Measurements from ENCODE around the gene CSNK1E.

Gene CSNK1E

DNA sequence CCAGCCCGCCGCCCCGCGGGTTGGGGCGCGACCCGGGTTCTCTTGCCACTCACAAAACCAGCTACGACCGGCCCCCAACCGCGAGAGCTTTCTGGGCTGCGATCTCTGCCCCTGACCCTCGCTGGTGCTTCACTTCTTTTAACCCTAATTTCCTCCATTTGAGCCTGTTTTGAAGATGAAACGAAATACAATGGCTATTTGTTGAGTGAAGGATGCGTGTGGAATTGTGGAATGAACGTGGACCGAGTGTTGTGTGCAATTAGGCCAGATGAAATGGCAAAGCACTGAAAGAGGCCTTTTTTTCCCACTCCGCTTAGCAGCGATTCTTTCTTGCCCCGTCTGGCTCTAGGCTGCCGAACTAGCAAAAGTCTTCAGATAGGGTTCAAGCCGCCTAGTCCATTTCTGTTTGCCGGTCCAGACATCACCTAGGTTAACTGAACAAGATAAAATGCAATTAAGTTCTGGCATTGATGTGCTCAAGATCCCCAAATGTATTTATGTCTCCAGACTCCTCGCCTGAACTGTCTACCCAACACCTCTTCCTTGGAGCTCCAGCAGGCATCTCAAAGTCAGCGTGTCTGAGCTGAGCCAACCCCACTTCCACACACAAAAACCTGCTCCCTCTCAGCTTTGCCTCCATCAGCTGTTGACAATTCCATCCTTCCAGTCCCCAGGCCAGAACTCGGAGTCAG lies 44.0 kb downstream of the CSNK1E start:
- no peak for DNase-seq (ENCODE audit: low spot score)

DNA sequence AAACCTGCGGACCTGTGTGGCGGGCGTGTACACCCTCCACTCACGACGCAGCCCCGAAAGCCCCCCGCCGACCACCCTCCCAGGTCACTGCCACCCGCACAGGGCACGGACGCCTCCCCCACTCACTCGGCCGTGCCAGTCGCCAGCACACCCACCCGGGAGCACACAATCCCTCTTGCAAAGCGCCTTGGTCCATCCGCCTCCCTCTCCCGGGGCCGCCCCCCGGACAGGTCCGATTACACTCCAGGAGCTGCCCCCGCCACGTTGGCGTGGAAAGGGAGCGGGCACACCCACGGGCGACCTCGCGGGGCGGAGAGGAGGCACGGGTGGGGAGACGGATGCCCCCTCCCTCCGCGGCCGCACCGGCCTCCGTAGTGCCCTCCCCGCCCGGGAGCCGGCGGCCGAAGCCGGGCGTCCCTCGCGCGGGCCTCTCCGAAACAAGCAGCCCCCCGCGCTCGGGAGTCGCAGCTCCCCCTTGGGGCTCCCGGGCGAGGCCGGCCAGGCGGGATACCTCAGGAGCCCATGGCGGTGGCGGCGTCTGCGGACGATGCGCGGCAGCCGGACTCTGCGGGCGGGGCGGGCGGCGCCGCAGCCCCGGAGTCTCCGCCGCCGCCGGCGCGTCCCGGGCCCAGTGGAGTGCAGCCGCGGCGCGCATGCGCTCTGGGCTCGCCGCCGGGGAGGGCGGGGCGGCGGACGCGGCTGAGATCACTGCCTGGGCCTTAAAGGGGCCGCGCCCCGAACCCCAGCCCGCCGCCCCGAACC lies 44.7 kb downstream of the CSNK1E start, which contains the start of gene TMEM184B:
TMEM184B (minus strand) TSS at position 638 of the 762 bp plus-strand sequence. CDS start 25,049 bp downstream, outside the sequence.
- peak; percentile 98 for DNase-seq (ENCODE audit: low spot score)

DNA sequence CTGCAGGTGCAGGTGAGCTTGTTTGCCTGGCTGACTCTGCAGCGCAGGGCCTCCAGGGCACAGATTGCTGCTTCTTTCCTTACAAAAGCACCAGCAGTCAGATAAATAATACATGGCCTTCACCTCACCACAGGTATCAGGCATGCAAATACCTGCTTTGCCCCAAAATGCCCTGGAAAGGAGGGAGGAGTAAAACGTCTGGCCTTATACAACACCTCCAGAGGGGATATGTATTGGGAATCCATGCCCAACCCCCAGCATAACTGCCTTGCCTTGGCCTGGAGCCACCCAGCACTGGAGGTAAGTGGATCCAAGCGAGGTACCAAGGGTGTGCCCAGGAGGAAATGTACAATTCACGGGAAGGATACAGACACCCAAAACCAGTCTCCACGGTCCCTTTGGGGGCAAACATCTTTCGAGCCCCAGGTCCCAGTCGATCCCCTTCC lies 45.3 kb downstream of the CSNK1E start:
- no peak for DNase-seq (ENCODE audit: low spot score)

DNA sequence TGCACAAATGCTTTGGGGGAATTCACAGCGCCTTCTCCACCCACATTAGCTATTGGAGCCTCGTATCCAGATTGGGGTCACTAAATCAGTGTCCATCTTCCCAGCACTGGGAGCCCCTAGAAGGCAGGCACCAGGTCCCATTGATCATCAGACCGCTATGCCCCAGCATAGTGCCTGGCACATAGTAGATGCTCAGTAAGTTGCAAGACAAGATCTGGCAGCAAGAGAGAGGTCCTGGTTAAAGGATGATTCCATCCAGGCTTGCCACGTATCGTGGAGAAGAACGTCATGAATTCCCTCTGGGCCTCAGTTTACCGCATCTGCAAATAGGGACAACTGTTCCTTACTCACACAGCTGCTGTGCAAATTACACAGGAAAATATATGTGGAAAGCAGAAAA lies 46.1 kb downstream of the CSNK1E start:
- DNase-seq (ENCODE audit: low spot score) = no peak

DNA sequence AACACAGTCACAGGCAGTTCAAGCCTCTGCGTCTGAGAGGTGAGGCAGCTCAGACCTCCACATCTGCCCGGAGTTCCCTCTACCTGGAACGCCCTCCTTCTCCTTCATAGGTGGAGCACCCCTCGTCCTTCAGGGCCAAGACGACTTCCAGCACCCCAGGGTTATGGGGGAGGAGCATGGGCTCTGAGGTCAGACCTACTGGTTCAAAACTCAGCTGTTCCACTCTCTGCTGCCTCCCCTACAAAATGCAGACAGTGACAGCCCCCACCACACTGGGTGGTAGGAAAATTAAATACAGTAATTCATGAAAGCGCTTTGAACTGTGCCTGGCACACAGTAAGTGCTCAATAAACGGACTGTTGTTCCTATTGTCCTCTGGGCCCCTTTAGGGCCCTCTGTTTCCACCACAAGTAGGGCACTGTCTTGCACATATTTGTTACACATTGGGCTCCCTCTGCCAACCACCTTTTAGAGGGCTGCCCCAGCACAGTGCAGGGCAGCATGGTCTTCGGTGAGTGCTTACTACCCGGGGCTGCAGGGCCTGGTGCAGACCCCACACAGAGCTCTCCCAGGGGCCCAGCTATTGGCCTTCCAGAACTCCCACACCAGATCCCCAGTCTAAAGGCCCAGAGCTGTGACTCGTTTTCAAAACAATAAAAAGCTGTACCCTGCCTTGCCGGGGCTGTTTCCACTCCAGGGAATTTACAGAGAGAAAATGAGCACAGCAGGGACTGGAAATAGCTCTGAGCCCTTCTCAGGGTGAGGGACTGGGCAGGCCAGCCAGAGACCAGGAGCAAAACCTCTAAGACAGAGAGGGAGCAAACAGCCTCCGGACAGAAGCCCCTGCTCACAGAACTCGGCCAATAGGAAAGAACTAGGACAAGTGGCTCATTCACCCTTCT lies 46.9 kb downstream of the CSNK1E start:
- no peak for DNase-seq (ENCODE audit: low spot score)

DNA sequence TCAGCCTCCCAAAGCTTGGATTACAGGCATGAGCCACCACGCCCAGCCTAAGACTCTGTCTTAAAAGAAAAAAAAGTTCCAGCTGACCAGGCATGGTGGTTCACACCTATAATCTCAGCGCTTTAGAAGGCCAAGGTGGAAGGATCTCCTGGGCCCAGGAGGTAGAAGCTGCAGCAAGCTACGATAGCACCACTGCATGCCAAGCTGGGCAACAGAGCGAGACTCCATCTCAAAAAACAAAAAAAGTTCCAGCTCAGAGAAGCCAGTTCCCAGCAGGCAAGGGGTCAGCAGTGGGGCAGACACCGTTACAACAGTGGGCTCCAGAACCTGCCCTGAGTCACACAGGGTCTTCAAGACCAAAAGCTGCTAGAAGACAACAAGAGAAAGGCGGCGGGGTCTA lies 47.8 kb downstream of the CSNK1E start:
- no peak for DNase-seq (ENCODE audit: low spot score)

DNA sequence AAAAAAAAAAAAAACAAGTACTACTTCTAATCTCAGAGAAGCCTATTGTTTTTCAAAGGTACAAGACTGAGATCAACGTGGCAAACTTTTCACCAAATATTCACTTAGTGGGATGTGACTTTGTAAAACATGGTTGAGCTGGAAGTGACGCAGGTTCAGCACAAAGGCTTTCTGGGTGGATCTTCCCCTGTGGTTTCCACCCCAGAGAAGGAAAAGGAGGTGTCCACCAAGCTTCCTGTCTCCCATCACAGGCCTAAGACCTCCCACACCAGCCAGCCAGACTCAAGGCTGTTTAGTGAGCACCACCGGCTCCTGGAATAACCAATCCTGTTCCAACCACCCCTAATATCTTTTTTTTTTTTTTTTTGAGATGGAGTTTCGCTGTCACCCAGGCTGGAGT lies 50.1 kb downstream of the CSNK1E start:
- no peak for DNase-seq (ENCODE audit: low spot score)

DNA sequence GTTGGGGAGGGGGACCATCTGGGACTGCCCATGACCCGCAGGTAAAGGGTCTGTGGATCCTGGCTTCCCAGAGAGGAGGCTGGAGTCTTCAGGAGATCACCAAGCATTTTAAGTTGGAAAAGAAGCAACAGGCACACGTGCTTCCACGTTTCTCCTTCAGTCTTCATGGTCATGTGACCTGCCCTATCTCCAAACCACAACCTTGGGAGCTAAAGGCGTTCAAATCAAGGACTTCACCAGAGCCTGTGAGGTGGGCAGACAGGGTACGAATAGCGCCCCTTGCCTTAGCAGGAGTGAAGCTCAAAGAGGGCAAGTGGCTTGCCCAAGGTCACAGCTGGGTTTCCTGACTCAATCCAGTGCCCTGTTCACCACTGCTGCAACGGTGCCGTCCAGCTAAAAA lies 51.1 kb downstream of the CSNK1E start:
- DNase-seq (ENCODE audit: low spot score) = no peak

DNA sequence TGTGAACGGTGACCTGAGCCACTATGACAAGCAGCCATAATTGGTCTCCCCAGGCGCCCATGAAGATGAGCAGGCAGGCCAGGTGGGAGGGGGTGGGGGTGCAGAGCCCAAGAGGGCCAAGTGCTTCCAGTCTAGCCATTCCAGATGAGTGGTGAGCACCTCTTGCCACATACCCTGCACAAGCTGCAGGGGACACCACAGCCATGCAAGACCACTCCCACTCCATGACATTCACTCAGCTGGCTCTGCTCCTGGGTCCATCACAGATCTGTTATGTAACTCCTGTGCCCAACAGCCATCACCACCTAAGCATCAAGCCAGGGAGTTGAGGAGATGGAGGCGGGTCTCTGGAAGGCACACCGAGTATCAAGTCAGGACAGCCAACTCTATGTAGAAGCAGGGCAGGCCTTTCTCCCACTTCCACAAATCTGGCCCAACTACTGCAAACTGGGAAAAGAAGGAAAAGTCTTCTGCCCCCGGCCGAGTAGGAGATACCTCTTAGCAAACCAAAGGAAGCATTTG lies 52.9 kb downstream of the CSNK1E start:
- no peak for DNase-seq (ENCODE audit: low spot score)

DNA sequence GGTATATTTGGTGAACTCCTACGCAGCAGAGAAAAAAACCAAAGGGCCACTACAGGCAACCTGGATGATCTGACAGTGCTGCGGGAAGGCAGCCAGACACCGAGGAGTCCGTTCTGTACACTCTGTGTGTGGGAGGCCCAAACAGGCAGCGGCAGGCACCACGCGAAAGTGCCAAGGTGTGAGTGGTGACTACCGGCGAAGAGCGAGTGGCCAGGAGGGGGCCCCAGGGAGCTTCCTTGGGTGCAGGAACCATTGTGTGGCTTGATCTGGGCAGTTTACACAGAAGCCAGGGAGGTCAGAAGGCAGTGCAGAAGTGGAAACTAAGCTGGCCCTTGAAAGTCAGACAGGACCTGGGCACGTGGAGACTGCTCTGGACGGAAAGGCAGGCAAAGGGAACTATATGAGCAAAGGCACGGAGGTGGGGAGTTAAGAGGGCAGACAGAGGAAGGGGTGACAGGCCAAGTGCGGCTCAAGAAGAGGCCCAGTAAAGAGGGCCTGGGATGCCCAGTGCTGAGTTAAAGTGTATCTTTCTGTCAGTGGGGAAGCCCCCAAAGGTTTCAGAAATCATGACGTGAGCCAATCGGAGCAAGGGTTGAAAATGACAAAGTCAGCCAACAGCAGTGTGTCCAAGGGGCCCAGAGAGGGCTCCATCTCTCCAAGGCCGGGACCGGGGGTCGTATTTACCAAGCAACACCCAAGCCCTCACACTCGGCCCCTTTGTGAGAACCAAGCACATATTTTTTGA lies 55.0 kb downstream of the CSNK1E start:
- DNase-seq (ENCODE audit: low spot score) = no peak

DNA sequence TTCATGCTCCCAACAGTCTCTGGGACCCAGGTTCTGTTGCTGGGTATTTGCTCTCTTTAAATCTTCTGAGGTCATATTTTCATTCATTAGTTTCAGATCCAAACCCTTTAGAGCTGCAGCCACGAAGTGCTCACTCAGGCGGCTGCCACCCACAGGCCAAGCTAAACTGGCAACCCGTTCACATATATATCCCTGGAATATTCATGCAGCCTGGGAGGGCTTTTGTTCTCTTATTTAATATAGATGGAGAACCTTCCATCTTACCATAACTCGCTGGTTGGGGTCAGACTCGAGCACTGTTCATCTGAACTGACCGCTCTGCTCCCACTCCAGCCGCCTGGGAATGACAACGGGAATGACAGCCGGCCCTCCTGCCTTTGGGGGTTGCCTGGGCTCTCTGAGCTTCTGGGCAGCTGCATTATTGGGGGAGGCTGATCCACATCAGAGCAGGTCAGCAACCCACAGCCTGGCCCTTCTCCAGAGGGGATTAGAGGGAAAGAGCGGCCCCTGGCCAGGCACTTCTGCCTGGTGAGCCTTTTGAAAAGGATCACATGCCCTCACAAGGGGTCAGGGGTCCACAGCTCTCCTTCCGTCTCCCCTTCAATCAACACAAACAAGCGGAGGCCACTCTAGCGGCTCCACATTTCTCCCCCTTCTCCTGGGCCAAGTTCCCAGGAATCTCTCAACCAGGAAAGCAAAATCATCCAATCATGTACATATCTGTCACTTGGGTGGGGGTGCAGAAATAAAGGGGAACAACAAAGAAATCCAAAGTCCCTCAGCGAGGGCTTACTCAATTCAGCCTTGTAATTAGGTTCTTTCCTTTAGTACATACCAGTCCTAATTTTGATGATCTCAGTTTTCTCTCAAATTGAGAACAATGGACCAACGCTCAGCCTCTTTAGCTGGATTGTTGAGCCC lies 56.2 kb downstream of the CSNK1E start:
- DNase-seq (ENCODE audit: low spot score) = peak; percentile 49

DNA sequence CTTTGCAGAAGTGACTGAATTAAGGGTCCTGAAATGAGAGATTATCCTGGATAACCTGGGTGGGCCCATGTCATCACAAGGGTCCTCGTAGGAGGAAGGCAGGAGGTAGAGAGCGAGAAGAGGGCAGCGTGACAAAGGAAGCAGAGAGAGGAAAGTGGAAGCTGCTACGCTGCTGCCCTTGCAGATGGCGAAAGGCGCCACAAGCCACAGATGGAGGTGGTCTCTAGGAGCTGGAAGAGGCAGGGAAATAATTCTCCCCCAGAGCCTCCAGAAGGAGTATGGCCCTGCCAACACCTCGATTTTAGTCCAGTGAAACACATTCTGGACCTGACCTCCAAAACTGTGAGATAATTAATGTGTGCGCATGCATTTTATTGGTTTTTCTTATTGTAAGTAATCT lies 57.9 kb downstream of the CSNK1E start:
- no peak for DNase-seq (ENCODE audit: low spot score)

DNA sequence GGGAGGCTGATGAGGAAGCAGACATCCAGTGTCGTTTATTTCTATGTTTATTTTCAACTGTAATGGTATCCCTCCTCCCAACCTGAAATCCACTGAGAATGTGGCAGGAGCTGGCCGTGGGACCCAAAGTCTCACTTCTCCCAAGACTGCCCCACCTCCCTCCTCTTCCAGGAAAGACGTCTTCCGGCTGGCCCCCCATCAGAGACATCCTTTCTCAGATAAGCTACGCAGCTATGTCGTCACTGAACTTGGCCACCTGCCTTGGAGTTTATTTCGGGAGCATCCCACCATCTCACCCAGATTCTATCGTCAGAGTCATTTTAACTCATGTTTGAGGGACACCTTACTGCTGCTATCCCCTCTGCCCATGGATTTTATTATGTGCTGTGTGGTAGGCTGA lies 58.3 kb downstream of the CSNK1E start:
- no peak for DNase-seq (ENCODE audit: low spot score)

DNA sequence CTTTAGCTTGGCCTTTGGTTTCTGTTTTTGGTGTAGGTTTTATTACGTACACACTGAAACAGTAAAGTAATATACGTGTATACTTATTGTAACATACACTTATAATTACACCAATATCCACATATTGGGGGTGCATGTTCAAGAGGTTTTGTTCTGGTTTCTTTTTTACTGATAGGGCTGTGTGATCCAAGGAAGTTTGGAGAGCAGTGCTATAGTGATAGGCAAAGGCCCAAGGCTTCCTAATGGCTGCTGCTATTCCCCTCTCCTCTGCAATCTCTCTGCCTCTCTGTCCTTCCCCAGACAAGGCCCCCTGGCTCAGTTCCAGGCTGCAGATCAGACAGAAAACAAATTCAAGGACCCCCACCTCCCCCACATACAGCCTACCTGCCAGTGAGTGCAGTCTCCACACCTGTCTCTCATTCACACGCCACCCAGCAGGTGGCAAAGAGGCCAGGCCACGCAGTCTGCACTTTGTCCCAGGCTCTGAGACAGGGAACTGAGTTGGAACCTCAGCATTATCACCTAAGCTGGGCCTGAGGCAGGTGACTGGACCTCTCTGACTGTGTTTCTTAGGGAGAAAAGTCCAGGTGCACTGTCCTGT lies 59.5 kb downstream of the CSNK1E start:
- DNase-seq (ENCODE audit: low spot score) = no peak

DNA sequence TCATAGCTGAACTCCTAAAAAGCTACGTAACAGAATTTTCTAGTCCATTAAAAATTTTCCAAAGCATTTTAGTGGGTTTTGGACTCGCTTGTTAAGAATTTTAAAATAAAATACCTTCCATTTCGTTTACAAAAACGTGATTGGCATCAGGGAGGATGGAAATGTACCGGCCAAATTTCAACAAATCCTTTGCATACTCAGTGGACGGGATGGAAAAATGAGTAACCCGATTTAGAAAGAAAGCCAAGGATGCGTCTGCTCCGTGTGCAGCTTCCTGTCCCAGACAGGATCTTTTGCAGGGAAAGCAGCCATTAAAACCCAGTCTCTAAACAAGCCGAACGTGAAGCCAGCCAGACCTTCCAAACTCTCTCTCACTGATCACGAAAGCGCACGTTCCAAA lies 60.1 kb downstream of the CSNK1E start:
- peak; percentile 69 for DNase-seq (ENCODE audit: low spot score)

DNA sequence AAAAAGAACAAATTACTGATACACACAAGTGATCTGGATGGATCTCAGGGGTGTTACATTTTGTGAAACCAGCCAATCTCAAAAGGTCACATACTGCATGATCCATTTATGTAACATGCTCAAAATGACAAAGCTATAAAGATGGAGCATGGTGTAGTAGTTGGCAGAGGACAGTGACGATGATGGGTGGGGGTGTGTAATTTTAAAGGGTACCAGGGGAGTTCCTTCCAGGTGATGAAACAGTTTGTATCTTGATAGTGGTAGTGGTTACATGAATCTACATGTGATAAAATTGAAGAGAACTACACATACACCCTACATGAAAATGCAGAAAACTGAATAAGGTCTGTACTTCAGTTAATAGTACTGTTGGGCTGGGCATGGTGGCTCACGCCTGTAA lies 61.5 kb downstream of the CSNK1E start:
- DNase-seq (ENCODE audit: low spot score) = no peak

DNA sequence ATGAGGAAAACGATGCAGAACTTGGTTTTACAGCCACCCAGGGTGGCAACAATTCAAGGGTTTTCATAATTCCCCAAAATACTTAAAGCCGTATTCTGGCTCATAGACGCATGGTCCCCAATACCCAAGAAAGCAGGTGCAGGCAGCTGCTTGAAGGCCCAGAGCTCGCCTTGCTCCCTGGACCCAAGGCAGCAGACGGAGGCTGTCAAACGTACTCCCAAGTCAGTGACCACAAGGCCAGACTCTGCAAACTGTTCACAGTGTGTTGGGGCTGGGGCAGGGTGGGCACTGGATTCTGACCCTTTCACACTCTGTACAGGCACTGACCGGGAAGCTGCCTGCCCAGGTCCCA lies 65.9 kb downstream of the CSNK1E start:
- no peak for DNase-seq (ENCODE audit: low spot score)

DNA sequence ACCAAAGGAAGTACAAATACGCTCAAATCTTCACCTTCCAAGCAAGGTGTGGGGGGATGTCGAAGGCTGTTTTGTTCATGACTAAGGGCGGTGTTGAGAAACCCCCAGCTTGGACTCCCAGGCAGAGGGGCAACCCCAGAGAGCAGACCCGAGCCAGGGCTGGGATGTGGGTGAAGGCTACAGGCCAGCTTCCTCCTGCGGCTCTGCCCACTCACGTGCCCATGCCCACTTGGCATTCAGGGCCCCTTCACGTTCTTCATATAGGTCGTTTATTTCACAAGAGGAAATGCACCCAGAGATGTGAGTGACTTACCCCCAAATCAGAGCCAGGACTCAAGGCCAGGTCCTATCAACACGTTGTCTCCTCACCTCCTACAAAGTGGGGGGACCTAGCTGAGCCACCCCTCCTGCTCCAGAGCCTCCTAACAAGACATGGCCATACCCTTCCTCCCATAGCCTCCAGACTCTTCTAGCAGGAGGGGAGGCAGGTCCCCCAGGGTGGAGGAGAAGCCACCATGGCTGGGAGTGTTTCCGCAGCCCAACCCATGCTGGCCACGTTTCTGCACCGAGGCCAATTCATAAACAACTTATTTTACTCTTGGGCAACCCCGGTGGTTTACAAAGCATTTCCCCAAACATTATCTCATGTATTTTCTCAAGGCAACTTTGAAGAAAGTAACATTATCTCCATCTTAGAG lies 66.4 kb downstream of the CSNK1E start:
- no peak for DNase-seq (ENCODE audit: low spot score)

DNA sequence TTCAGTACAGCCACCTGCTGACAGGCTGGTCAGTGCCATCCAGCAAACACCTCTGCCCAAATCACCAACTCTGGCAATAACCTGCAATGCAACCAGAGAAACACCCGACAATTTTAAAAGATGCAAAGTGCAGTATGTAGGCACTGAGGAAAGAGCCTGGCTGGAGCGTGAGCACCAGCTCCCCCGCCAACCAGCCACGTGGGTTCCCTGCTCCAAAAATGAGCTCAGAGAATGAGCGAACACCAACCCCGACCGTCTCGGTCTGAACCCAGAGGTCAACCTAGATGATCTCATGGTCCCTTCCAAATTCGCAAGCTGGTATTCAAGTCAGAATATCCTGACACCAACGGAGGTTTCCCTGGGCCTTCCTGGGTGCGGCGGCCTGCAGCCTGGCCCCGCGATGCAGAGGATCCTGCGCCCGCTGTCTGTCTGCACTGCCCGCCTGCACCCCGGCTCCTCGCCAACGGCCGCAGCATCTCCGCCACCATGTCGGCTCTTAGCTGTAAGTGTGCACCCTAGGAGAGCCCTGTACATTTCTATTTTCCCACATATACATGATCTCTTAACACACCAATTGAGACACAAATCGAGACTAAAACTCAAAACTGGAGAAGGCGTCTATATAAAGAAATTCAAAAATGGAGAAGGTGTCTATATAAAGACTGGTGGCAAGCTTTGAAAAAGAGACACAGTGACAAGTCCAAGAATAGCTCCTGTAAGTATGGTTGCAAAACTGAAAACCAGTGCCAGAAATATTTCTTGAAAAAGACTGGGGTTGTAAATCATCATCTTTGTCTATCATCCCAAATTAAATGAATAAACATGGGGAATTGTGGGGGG lies 67.2 kb downstream of the CSNK1E start:
- DNase-seq (ENCODE audit: low spot score) = no peak

All from AG08396 (cell line).